Measurements from ENCODE around the gene ART1. TPM values are rescaled to one million over a fixed set of nuclear protein-coding genes. Genes with fewer than 3 reads are reported as not detected.
"Not testable (repeated sequence)": the region's sequence is repeated elsewhere in the genome, so short reads cannot be mapped to it uniquely, and the experiment has no call there.

ART1 gene
- total RNA-seq, result not detected

- Histone ChIP-seq H3K4me1 (peaks cover 10 to 22% (median 10%) of the 10 kb centered on the region in 3 donors), H3K36me3 (no peaks in the 10 kb centered on the region), H3K27ac (no peak within 1 kb of the TSS), H3K27me3 (peaks cover 0 to 34% (median 0%) of the 10 kb centered on the region in 4 donors), H3K9me3 (no peaks in the 10 kb centered on the region), H3K4me3 (no peak within 1 kb of the TSS)
- 49 to 58% methylated on average over 4 of the region's 4 CpGs for WGBS, 2 donors
- TF ChIP-seq CTCF (IDR thresholded peaks at IDR 0.05), result no peak
- no peak for TF ChIP-seq POLR2A (IDR thresholded peaks at IDR 0.05)
- no peak for DNase-seq
- intact Hi-C loops (cut with DNase I), result no loop called here
These were observed at the start of gene ART1 for GRCh38 chr11:3644817-3645235. ART1 (plus strand) TSS chr11:3645128; CDS start chr11:3659214, 14,086 bp downstream.

- H3K36me3 ChIP-seq; H3K27me3 ChIP-seq; H3K4me3 ChIP-seq; H3K27ac ChIP-seq; H3K4me1 ChIP-seq; DNase-seq; H3K9me3 ChIP-seq; intact Hi-C loops (cut with DNase I): not testable (repeated sequence)
- WGBS, 2 donors, result 93 to 94% methylated on average over 10 to 15 of the region's 15 CpGs
These were observed 47.2 kb upstream of the ART1 start for GRCh38 chr11:3597743-3598142.

GRCh38 chr11:3600201-3600600, 44.7 kb upstream of the ART1 start:
- DNase-seq; H3K27me3 ChIP-seq; H3K36me3 ChIP-seq; H3K4me3 ChIP-seq; H3K9me3 ChIP-seq; H3K27ac ChIP-seq; H3K4me1 ChIP-seq; intact Hi-C loops (cut with DNase I): not testable (repeated sequence)
- WGBS, 2 donors, result 74 to 78% methylated on average over 10 of the region's 10 CpGs

GRCh38 chr11:3604167-3604566, 40.8 kb upstream of the ART1 start:
- Histone ChIP-seq H3K9me3 (no peaks in the 10 kb centered on the region), H3K4me1 (peaks cover 0 to 8% (median 0%) of the 10 kb centered on the region in 3 donors), H3K27ac (no peak overlapping the region), H3K36me3 (no peaks in the 10 kb centered on the region), H3K4me3 (no peak overlapping the region), H3K27me3 (no peaks in the 10 kb centered on the region)
- TF ChIP-seq CTCF (IDR thresholded peaks at IDR 0.05), result no peak
- TF ChIP-seq POLR2A (IDR thresholded peaks at IDR 0.05), result no peak
- DNase-seq, result no peak
- WGBS, 2 donors, result 50 to 59% methylated on average over 3 of the region's 3 CpGs
- intact Hi-C loops (cut with DNase I), result no loop called here

- H3K9me3 ChIP-seq, result no peaks in the 10 kb centered on the region
- intact Hi-C loops (cut with DNase I), result no loop called here
- no peak for DNase-seq
- no peaks in the 10 kb centered on the region for H3K36me3 ChIP-seq
- H3K4me1 ChIP-seq, result peaks cover 0 to 8% (median 0%) of the 10 kb centered on the region in 3 donors
- no peaks in the 10 kb centered on the region for H3K27me3 ChIP-seq
- TF ChIP-seq CTCF (IDR thresholded peaks at IDR 0.05) (no peak), POLR2A (IDR thresholded peaks at IDR 0.05) (no peak)
- no peak overlapping the region for H3K27ac ChIP-seq
- WGBS, 2 donors, result 86 to 88% methylated on average over 3 of the region's 3 CpGs
- no peak overlapping the region for H3K4me3 ChIP-seq
These were observed 39.7 kb upstream of the ART1 start for GRCh38 chr11:3605283-3605662.

- Histone ChIP-seq H3K27me3 (no peaks in the 10 kb centered on the region), H3K4me1 (peaks cover 0 to 8% (median 0%) of the 10 kb centered on the region in 3 donors), H3K4me3 (no peak overlapping the region), H3K36me3 (no peaks in the 10 kb centered on the region), H3K9me3 (no peaks in the 10 kb centered on the region), H3K27ac (no peak overlapping the region)
- TF ChIP-seq CTCF (IDR thresholded peaks at IDR 0.05), result no peak
- no peak for TF ChIP-seq POLR2A (IDR thresholded peaks at IDR 0.05)
- intact Hi-C loops (cut with DNase I), result no loop called here
- DNase-seq, result no peak
- WGBS, 2 donors, result 40 to 63% methylated on average over 5 of the region's 5 CpGs
These were observed 39.1 kb upstream of the ART1 start for GRCh38 chr11:3605771-3606203.
